Fibroblast of lung (primary cell): ENCODE measurements around the gene WDR33.

Experiments used
- CTCF ChIP-seq, 2 donors: IDR thresholded peaks in 1 of 2; conservative IDR thresholded peaks in 1 of 2; 1 replicate in 1 of 2; 2 replicates in 1 of 2; pipeline ENCODE4 v1.5.1; 2011 to 2012; ENCODE audit warnings: low read length in 2 of 2, control low read depth in 1 of 2, inconsistent platforms in 1 of 2, low read depth in 1 of 2, mild to moderate bottlenecking in 1 of 2
- EZH2 ChIP-seq: IDR thresholded peaks from 2 replicates; pipeline ENCODE4 v1.5.1; 2012; ENCODE audit warnings: low read length, control low read depth, mild to moderate bottlenecking; ENCODE audit errors: missing control alignments

- no peak for TF ChIP-seq CTCF (conservative IDR thresholded peaks at IDR 0.05 in 1 of 2, IDR thresholded peaks at IDR 0.05 in 1 of 2; ENCODE audit: low read depth in 1 of 2, low read length in 2 of 2)
- TF ChIP-seq EZH2 = no peak
Observed at GRCh38 chr2:127735044-127735443, 75.9 kb downstream of the WDR33 start.
